Loucy (cell line): ENCODE measurements around the gene AMDHD1.
A peak's percentile ranks its signal among the peaks of the same experiment; 100 is the strongest.

Source experiments
- H2AFZ ChIP-seq: fragments of 200-600 bp; sonication (generic); 2 replicates; pipeline ENCODE4 v1.6.0; 2016; ENCODE audit warnings: antibody characterized with exemption, mild to moderate bottlenecking, low read length, moderate library complexity
- H3F3A ChIP-seq: fragments of 200-600 bp; 2 replicates; pipeline ENCODE4 v1.6.0; 2016; ENCODE audit warnings: antibody characterized with exemption, low read depth, mild to moderate bottlenecking
- H3K27me3 ChIP-seq: fragments of 200-600 bp; sonication (generic); 2 replicates; pipeline ENCODE4 v1.6.1; 2014; ENCODE audit warnings: low read length, mild to moderate bottlenecking; ENCODE audit not compliant: insufficient read depth, poor library complexity, severe bottlenecking
- H3K36me3 ChIP-seq: fragments of 200-600 bp; sonication (generic); 2 replicates; pipeline ENCODE4 v1.6.1; 2016; ENCODE audit warnings: low read length; ENCODE audit not compliant: insufficient read depth
- H3K4me1 ChIP-seq: fragments of 200-600 bp; sonication (generic); 2 replicates; pipeline ENCODE4 v1.5.1; 2014; ENCODE audit warnings: low read length, mild to moderate bottlenecking; ENCODE audit not compliant: insufficient read depth, poor library complexity, severe bottlenecking
- H3K4me2 ChIP-seq: fragments of 200-600 bp; sonication (generic); 2 replicates; pipeline ENCODE4 v1.6.0; 2014; ENCODE audit warnings: antibody characterized with exemption, low read length, low read depth, mild to moderate bottlenecking; ENCODE audit not compliant: poor library complexity, severe bottlenecking
- H3K4me3 ChIP-seq: fragments of 200-600 bp; sonication (generic); 2 replicates; pipeline ENCODE4 v1.5.1; 2014; ENCODE audit warnings: low read length, mild to moderate bottlenecking, mixed read lengths; ENCODE audit not compliant: poor library complexity, severe bottlenecking
- H3K79me2 ChIP-seq: fragments of 200-600 bp; sonication (generic); 2 replicates; pipeline ENCODE4 v1.6.1; 2014; ENCODE audit warnings: low read length; ENCODE audit not compliant: insufficient read depth
- H3K9ac ChIP-seq: fragments of 200-600 bp; sonication (generic); 2 replicates; pipeline ENCODE4 v1.6.0; 2014; ENCODE audit warnings: mild to moderate bottlenecking, low read depth, low read length, moderate library complexity; ENCODE audit not compliant: poor library complexity, severe bottlenecking
- H3K9me2 ChIP-seq: fragments of 200-600 bp; sonication (generic); replicated peaks from 2 replicates; pipeline ENCODE4 v1.6.1; 2016; ENCODE audit warnings: low read depth, low read length, mixed read lengths
- H3K9me3 ChIP-seq: fragments of 200-600 bp; sonication (generic); 2 replicates; pipeline ENCODE4 v1.6.1; 2014; ENCODE audit warnings: mild to moderate bottlenecking, antibody characterized with exemption, low read length, low read depth; ENCODE audit not compliant: insufficient read depth
- H4K20me1 ChIP-seq: fragments of 200-600 bp; sonication (generic); 2 replicates; pipeline ENCODE4 v1.6.0; 2014; ENCODE audit warnings: antibody characterized with exemption, low read length, mild to moderate bottlenecking; ENCODE audit not compliant: insufficient read depth, poor library complexity, severe bottlenecking
- CTCF ChIP-seq: fragments of 200-600 bp; sonication (generic); conservative IDR thresholded peaks from 2 replicates; pipeline ENCODE4 v1.5.1; 2014; ENCODE audit warnings: mild to moderate bottlenecking, antibody characterized with exemption, low read length
- EZH2phosphoT487 ChIP-seq: fragments of 200-600 bp; IDR thresholded peaks from 2 replicates; pipeline ENCODE4 v1.6.1; 2018; ENCODE audit warnings: antibody characterized with exemption, mild to moderate bottlenecking, moderate library complexity, borderline replicate concordance

Gene AMDHD1

DNA sequence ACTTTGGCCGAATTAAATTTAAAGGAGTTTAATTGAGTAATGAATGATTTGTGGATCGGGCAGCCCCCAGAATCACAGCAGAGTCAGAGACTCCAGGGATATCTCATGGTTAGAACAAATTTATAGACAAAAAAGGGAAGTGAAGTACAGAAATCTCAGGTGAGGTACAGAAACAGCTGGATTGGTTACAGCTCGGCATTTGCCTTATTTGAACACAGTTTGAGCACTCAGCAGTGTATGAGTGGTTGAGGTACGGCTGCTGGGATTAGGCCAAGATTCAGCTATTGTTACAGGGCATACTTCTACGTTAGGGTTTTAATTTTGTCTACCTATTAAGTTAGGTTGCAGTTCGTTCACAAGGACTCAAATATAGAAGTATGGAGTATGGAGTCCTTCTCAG lies 24.0 kb upstream of the AMDHD1 start:
- no peaks in the 10 kb centered on the region for H3F3A ChIP-seq
- H3K79me2 ChIP-seq = no peaks in the 10 kb centered on the region
- peak overlapping the region; percentile 13; the same call in 1 of the 2 replicates for H2AFZ ChIP-seq
- H3K36me3 ChIP-seq = no peaks in the 10 kb centered on the region
- no peak overlapping the region for H3K9ac ChIP-seq
- H3K4me3 ChIP-seq = no peak overlapping the region
- TF ChIP-seq EZH2phosphoT487 (no peak), CTCF (no peak)
- no peaks in the 10 kb centered on the region for H3K27me3 ChIP-seq
- peaks cover 5% of the 10 kb centered on the region for H3K4me1 ChIP-seq
- H3K9me3 ChIP-seq = no peaks in the 10 kb centered on the region
- no peak overlapping the region for H3K4me2 ChIP-seq
- H3K9me2 ChIP-seq = no peaks in the 10 kb centered on the region
- H4K20me1 ChIP-seq = no peaks in the 10 kb centered on the region

DNA sequence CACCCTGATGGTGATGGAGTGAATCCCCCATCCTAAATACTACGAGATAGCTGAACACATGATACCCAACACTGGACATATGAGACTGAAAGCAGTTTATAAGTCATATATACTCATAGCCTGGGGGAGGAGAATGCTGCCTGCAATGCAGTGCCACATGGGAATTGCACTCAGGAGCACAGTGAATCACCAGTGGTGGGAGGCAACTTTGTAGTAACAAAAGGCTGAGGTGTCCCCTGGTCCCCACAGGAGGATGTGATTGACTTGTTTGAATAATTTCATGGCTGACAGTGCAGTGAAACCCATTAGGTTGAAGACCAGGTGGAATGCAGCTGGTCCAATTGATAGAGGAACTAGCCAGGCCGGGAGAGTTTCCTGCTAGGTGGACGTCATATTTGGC lies 20.9 kb upstream of the AMDHD1 start:
- H4K20me1 ChIP-seq = no peaks in the 10 kb centered on the region
- H3K4me3 ChIP-seq = no peak overlapping the region
- no peaks in the 10 kb centered on the region for H3K9me3 ChIP-seq
- no peak overlapping the region for H2AFZ ChIP-seq
- H3K27me3 ChIP-seq = no peaks in the 10 kb centered on the region
- no peaks in the 10 kb centered on the region for H3K79me2 ChIP-seq
- H3K4me1 ChIP-seq = peaks cover 5% of the 10 kb centered on the region
- H3K9me2 ChIP-seq = no peaks in the 10 kb centered on the region
- no peak overlapping the region for H3K4me2 ChIP-seq
- no peaks in the 10 kb centered on the region for H3K36me3 ChIP-seq
- H3K9ac ChIP-seq = no peak overlapping the region
- TF ChIP-seq EZH2phosphoT487 (no peak), CTCF (no peak)
- no peaks in the 10 kb centered on the region for H3F3A ChIP-seq

GRCh38 chr12:95940514-95940913 lies 2.6 kb upstream of the AMDHD1 start:
- no peak overlapping the region for H2AFZ ChIP-seq
- H3K9me2 ChIP-seq = no peaks in the 10 kb centered on the region
- no peak overlapping the region for H3K4me2 ChIP-seq
- TF ChIP-seq CTCF (no peak), EZH2phosphoT487 (no peak)
- H3K9me3 ChIP-seq = no peaks in the 10 kb centered on the region
- H3K27me3 ChIP-seq = no peaks in the 10 kb centered on the region
- H4K20me1 ChIP-seq = no peaks in the 10 kb centered on the region
- H3F3A ChIP-seq = no peaks in the 10 kb centered on the region
- no peaks in the 10 kb centered on the region for H3K4me1 ChIP-seq
- H3K79me2 ChIP-seq = no peaks in the 10 kb centered on the region
- H3K4me3 ChIP-seq = no peak overlapping the region
- no peaks in the 10 kb centered on the region for H3K36me3 ChIP-seq
- H3K9ac ChIP-seq = no peak overlapping the region
